ENCODE results near the gene TTLL8.
A peak's percentile ranks its signal among the peaks of the same experiment; 100 is the strongest.

Gene TTLL8

DNA sequence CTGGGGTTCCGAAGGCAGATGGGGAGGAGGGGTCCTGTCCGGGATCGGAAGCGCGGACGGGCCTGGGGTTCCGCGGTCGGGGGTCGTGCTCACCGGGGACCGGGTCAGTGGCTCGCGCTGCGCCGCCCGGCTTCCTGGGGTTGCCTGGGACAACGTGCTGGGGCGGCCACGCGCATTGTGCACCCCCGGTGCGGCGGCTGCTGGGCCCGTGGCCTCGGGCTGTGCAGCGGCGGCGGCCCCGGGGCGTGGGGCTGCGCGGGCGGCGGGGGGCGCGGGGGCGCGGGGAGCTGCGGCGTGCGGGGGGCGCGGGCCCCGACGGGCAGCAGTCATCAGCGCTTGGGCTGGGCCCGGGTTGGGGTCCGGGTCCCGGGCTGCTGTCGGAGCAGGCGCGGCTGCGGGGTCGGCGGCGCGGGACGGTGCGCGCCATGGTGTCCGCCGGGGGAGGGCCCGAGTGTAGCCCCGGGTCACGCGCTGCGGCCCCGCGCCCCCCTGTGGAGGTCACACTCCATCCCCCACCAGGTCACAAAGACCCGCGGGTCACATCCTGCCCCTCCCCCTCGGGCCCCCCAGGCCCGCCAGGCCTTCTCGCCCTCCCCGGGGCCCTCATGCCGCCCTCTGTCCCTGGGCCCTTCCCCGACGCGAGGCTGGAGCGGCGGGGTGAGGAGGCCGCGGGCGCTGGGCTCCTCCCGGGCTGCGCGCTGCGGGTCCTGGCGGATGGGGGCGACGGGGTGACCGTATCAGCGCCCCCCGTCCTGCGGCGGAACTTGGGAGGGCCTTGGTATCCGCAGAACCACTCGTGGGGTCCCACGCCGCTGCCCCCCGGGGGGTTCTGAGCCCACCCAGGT lies at the start of gene TTLL8:
TTLL8 (minus strand) TSS at position 238 of the 845 bp plus-strand sequence.
- no peak for DNase-seq (ENCODE audit: low read depth)
- TF ChIP-seq, protein P1, sequence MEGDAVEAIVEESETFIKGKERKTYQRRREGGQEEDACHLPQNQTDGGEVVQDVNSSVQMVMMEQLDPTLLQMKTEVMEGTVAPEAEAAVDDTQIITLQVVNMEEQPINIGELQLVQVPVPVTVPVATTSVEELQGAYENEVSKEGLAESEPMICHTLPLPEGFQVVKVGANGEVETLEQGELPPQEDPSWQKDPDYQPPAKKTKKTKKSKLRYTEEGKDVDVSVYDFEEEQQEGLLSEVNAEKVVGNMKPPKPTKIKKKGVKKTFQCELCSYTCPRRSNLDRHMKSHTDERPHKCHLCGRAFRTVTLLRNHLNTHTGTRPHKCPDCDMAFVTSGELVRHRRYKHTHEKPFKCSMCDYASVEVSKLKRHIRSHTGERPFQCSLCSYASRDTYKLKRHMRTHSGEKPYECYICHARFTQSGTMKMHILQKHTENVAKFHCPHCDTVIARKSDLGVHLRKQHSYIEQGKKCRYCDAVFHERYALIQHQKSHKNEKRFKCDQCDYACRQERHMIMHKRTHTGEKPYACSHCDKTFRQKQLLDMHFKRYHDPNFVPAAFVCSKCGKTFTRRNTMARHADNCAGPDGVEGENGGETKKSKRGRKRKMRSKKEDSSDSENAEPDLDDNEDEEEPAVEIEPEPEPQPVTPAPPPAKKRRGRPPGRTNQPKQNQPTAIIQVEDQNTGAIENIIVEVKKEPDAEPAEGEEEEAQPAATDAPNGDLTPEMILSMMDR (IDR thresholded peaks at IDR 0.05; ENCODE audit: insufficient read depth, low read depth, low read length, missing control alignments) = no peak

DNA sequence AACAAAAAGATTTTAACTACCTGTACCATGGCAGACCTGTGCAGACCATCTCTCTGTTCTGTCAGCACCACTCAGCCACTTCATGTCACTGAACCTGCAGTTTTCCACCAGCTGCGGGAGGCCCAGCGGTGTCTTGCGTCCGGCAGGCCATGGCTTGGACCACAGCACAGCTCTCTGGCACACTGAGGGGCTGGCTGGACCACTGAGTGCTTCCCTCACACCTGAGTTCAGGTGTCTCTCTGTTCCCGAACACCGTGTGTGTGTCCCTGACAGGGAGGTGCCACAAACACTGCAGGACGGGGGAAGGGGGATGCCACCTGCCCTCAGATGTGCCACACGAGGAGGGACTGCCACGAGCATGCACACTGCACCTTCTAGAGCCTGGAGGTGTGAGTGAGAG lies 49.4 kb upstream of the TTLL8 start:
- TF ChIP-seq, protein P1 (IDR thresholded peaks at IDR 0.05; ENCODE audit: insufficient read depth, low read depth, low read length, missing control alignments) = no peak
- no peak for DNase-seq (ENCODE audit: low read depth)
- H3K4me3 ChIP-seq (ENCODE audit: low read length) = no peak overlapping the region

More for the DNA sequence above, at the start of gene TTLL8:
- H3K4me3 ChIP-seq (ENCODE audit: low read length) = no peak within 1 kb of the TSS

DNA sequence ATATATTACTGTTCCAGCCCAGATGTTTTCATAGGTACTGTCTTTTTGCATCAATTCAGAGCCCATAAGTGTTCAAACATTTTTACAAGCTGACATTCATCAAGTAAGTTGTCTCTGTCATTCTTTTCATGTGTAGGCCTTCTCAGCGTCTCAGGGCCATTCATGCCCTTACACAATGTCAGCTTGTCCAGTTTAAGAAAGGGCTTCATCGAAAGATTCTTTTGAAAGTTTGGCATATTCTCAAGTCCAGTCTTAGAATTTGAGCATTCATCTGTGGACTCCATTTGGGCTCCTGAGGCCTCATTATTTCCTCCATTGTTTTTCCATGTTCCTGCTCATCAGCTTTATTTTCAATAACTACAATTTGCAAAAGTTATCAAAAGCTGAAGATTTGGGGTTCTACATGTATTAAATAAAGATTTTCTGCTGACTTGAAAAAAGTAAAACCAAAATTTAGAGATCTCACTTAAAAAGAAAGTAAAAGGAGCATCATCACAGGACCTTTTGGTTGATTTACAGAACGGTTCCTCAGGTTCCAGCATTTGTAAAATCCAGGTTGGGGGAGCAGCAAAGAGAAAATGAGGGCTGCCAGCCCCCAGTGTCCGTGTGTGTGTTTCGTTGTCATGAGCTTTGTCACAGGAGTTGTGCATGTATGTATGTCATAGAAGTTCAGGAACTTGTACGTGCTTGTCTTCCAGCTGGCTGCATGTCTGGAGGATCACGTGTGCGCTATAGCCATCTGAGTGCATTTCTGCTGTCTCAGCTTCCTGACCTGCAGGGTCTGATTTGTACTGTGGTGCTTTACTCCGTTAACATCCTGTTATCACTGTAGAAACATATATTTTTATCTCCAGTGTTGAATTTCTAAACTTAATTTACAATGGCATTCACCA lies 47.4 kb upstream of the TTLL8 start:
- TF ChIP-seq, protein P1 (IDR thresholded peaks at IDR 0.05; ENCODE audit: insufficient read depth, low read depth, low read length, missing control alignments) = no peak
- no peak overlapping the region for H3K4me3 ChIP-seq (ENCODE audit: low read length)
- DNase-seq (ENCODE audit: low read depth) = peak; percentile 90

DNA sequence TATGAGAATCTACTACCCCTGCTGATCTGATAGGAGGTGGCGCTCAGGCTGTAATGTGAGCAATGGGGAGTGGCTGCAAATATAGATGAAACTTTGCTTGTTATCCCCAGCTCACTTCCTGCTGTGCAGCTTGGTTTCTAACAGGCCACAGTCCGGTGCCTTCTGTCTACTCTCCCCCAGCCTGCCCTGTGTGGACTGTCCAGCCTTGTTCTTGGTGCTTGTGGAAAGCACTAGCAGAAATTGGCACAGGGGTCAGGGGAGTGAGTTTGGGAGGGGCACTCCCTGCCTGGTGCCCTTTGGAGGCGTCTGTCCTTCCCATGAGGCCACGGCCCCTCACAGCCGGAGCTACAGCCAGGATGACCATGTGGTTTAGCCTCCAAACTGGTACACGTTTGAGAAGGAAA lies 46.0 kb upstream of the TTLL8 start:
- DNase-seq (ENCODE audit: low read depth) = no peak
- no peak overlapping the region for H3K4me3 ChIP-seq (ENCODE audit: low read length)
- TF ChIP-seq, protein P1 (IDR thresholded peaks at IDR 0.05; ENCODE audit: insufficient read depth, low read depth, low read length, missing control alignments) = no peak

DNA sequence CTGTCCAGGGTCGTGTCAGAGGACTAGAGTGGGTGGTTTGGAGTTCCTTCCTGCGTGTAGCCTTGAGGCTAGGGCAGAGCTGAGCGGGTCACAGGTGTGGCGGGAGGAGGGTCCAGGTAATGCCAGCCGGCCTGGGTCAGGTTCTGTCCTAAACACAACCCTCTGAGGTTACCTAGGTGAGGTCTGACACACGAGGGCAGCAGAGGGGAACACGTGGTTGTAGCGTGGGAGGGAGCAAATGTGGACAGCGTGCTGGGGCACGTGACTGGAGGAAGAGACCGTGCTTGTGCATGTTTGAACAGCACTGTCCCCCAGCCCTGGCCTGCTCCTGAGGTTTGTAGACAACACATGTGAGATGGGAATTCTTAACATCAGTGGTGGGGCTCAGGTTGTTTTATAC lies 44.8 kb upstream of the TTLL8 start:
- peak; percentile 54 for DNase-seq (ENCODE audit: low read depth)
- TF ChIP-seq, protein P1 (IDR thresholded peaks at IDR 0.05; ENCODE audit: insufficient read depth, low read depth, low read length, missing control alignments) = no peak

DNA sequence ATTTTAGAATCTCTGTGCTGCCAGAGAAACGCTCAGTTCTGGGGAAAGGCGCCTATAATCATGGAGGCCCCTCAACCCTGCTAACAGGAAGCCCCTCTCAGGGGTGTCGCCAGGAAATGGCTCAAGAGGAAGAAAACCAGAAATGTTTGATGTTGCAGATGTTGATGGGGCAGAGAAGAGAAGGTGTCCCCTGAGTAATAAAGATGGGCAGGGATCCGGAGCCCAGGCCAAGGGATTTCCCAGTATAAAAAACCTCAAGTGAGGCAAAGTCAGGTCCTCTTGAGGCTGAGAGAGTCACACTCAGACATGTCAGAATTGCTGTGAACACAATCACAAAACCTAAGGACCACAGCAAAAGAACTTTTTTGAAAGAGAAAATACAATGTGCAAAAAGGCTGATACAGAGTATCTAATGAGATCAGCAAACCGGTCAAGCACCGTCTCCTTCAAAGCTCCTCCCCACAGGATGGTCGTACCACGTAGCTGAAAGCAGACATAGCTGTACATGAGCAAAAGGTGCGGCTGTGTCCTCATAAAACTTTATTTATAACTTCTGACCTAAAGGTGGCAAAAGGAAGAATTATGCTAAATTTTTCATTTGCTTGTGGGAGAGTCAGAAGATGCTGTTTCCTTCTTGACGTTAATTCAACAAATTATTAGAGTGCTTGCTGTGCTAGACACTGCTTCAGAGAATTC lies 43.9 kb upstream of the TTLL8 start:
- TF ChIP-seq, protein P1 (IDR thresholded peaks at IDR 0.05; ENCODE audit: insufficient read depth, low read depth, low read length, missing control alignments) = no peak

More for the DNA sequence above, 44.8 kb upstream of the TTLL8 start:
- H3K4me3 ChIP-seq (ENCODE audit: low read length) = no peak overlapping the region

More for the DNA sequence above, 43.9 kb upstream of the TTLL8 start:
- DNase-seq (ENCODE audit: low read depth) = no peak
- no peak overlapping the region for H3K4me3 ChIP-seq (ENCODE audit: low read length)

Measured in epithelial cell of esophagus (primary cell).